ENCODE measurements around the gene STK40.
A peak's percentile ranks its signal among the peaks of the same experiment; 100 is the strongest.

Gene STK40

DNA sequence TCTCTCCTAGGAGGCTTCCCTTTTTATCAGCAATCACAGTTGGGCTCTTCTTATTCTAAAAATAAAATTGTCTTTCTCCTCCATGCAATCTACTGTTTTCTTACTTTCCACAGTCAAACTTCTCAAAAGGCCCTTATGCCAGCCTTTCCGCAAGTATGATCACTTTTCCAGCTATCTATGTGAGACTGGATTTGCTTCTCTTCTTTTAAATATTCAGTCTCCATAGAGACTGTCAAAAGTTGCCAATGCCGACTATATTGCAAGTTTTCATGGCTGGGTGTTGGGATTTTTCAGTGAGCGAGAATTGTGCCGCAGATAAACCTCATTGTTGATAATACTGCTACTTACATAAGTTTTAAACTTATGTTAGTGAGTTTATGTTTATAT, 16.8 kb upstream of the STK40 start:
- ATAC-seq (no peak), DNase-seq (ENCODE audit: low spot score in 2 of 2) (no peak)
- Mint-ChIP-seq H3K4me1 (peaks cover 23% of the 10 kb centered on the region), H3K36me3 (peaks cover 19% of the 10 kb centered on the region), H3K4me3 (peak overlapping the region; percentile 81), H3K9me3 (no peaks in the 10 kb centered on the region), H3K27ac (peak overlapping the region; percentile 96)

DNA sequence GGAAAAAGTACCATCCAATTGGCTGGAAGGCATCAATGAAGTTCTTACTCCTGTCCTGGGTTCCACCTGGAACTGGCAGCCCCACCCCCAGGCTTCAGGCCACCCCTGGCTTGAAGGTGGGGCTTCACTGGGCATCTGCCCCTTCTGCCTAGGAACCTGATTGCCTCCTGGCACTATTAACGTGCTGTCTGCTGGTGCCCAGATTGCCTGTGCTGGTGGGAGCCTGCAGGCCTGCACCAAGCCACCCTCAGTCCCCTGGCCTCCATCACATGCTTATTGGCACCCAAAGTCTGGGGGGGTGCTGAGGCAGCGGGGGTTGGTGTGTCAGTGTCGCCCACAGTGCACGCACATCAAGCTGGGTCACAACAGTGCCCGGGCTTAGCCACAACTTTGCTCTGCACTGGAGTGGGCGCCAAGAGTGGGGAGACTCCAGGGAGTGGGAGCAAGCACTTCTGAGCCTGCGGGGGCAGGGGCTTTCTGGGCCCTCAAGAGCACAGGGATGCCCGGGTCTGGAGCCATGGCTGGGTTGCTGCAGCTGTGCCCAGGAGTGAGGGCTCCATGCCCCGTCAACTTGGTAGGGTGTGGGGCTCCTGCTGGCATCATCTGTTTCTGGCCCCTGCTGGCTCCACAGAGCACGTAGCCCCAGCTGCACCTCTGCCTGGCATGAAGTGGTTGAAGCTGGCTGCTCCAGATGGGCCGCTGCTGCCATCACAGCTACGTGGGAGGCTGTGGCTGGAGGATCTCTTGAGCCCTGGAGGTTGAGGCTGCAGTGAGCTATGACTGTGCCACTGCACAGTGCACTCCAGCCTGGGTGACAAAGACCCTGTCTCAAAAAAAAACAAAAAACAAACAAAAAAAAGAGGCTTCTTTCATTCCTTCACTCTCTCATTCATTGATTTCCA, 16.1 kb upstream of the STK40 start:
- Mint-ChIP-seq H3K27ac (peak overlapping the region; percentile 96), H3K4me3 (peak overlapping the region; percentile 81), H3K36me3 (peaks cover 18% of the 10 kb centered on the region), H3K4me1 (peaks cover 29% of the 10 kb centered on the region), H3K9me3 (no peaks in the 10 kb centered on the region)
- DNase-seq (ENCODE audit: low spot score in 2 of 2) = no peak
- ATAC-seq = no peak

GRCh38 chr1:36400825-36401601, 15.3 kb upstream of the STK40 start:
- Mint-ChIP-seq H3K4me3 (peak overlapping the region; percentile 81), H3K27ac (peak overlapping the region; percentile 96), H3K36me3 (peaks cover 11% of the 10 kb centered on the region), H3K4me1 (peaks cover 37% of the 10 kb centered on the region), H3K9me3 (no peaks in the 10 kb centered on the region)
- ATAC-seq (peak; percentile 81), DNase-seq (ENCODE audit: low spot score in 2 of 2) (peak; percentile 49 to 79)

DNA sequence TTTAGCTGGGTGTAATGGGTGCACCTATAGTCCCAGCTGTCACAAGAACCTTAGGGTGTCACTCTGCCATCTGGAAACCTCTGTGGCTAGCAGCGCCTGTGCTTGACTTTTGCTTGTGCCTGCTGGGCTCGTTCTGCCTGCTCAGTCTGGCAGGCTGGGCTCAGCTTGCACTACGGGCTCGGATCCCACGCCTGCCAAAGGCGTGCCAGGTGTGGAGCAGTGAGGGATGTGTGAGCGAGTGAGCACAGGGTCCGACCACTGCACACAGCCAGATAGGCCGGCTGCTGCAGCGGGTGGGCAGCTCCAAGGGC, 14.7 kb upstream of the STK40 start:
- ATAC-seq (no peak), DNase-seq (ENCODE audit: low spot score in 2 of 2) (no peak)
- peak overlapping the region; percentile 96 for H3K27ac Mint-ChIP-seq
- H3K4me3 Mint-ChIP-seq = peak overlapping the region; percentile 81
- H3K4me1 Mint-ChIP-seq = peaks cover 38% of the 10 kb centered on the region
- H3K9me3 Mint-ChIP-seq = no peaks in the 10 kb centered on the region
- H3K36me3 Mint-ChIP-seq = peaks cover 15% of the 10 kb centered on the region

GRCh38 chr1:36398370-36398977, 12.8 kb upstream of the STK40 start:
- no peak for ATAC-seq
- Mint-ChIP-seq H3K4me3 (peak overlapping the region; percentile 98), H3K4me1 (peaks cover 41% of the 10 kb centered on the region), H3K27ac (peak overlapping the region; percentile 98), H3K36me3 (peaks cover 34% of the 10 kb centered on the region), H3K9me3 (no peaks in the 10 kb centered on the region)
- DNase-seq (ENCODE audit: low spot score in 2 of 2) = no peak

- Mint-ChIP-seq H3K4me3 (peak within 1 kb of the TSS; percentile 98), H3K36me3 (peaks cover 42% of the 10 kb centered on the region), H3K27ac (peak within 1 kb of the TSS; percentile 98), H3K9me3 (no peaks in the 10 kb centered on the region), H3K4me1 (peaks cover 41% of the 10 kb centered on the region)
- peak; percentile 87 for ATAC-seq
- peak; percentile 79 to 92 for DNase-seq (ENCODE audit: low spot score in 2 of 2)
These were observed 11.9 kb upstream of the STK40 start, which contains the start of gene LSM10 for GRCh38 chr1:36397378-36398230. LSM10 (minus strand) TSS chr1:36397908; CDS start chr1:36394129, 3,779 bp downstream.

DNA sequence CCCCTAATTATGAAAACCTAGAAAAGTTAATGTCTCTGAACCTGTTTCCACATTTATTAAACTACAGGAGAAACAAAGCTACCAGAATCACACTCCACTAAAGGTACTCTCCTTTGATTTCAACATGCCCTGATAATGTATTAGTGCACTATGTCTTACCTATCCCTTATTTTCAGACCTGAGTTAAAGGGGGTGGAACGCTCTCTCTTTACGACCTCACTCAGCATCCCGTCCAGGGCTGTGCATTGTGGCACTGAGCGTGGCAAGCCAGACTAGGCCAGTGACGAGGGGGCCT, 11.3 kb upstream of the STK40 start:
- H3K4me3 Mint-ChIP-seq = peak overlapping the region; percentile 98
- no peaks in the 10 kb centered on the region for H3K9me3 Mint-ChIP-seq
- peaks cover 41% of the 10 kb centered on the region for H3K4me1 Mint-ChIP-seq
- H3K27ac Mint-ChIP-seq = peak overlapping the region; percentile 98
- peaks cover 47% of the 10 kb centered on the region for H3K36me3 Mint-ChIP-seq
- ATAC-seq = peak; percentile 58
- no peak for DNase-seq (ENCODE audit: low spot score in 2 of 2)

- no peak overlapping the region for H3K27ac Mint-ChIP-seq
- H3K4me3 Mint-ChIP-seq = peak overlapping the region; percentile 98
- H3K36me3 Mint-ChIP-seq = peaks cover 54% of the 10 kb centered on the region
- DNase-seq (ENCODE audit: low spot score in 2 of 2) (no peak), ATAC-seq (no peak)
- H3K9me3 Mint-ChIP-seq = no peaks in the 10 kb centered on the region
- H3K4me1 Mint-ChIP-seq = peaks cover 39% of the 10 kb centered on the region
These were observed 10.6 kb upstream of the STK40 start for GRCh38 chr1:36396359-36396758.

DNA sequence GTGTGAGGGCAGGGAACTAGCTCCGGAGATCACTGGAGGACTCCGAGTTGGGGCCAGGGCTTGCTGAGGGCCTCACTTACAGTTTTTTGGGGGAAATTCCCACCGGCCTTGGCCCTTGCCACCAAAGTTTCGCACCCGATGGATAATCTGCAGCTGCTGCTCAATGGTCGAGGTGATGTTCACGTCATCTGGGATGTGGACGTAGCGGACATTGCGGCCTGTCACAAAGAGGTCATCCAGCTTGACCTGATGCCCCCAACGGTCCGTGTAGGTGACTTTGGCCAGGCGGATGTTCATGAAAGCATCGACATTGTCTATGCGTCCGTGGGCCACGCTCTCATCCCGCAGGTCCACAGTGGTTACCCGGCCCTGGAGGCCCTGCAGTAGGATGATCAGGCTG, 8.0 kb upstream of the STK40 start:
- Mint-ChIP-seq H3K36me3 (peaks cover 73% of the 10 kb centered on the region), H3K4me3 (no peak overlapping the region), H3K27ac (no peak overlapping the region), H3K4me1 (peaks cover 34% of the 10 kb centered on the region), H3K9me3 (no peaks in the 10 kb centered on the region)
- ATAC-seq (no peak), DNase-seq (ENCODE audit: low spot score in 2 of 2) (no peak)

DNA sequence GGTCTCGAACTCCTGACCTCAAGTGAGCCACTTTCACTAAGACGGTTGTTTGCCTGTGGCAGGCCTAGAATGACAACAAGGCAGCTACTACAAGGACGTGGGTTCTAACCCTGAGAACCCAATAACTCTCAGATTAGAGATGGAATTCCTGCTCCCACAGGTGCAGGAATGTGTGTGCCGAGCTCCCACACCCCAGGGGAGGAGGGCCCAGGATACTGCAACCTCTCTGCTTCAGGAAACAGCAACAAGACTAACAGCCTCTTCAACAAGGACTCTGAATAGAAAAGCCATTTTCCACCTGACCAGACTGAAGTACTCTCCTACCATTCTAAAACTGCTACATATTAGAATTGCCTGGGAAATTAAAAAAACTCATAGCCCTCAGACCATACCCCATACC, 7.1 kb upstream of the STK40 start:
- Mint-ChIP-seq H3K27ac (no peak overlapping the region), H3K9me3 (no peaks in the 10 kb centered on the region), H3K4me1 (peaks cover 30% of the 10 kb centered on the region), H3K36me3 (peaks cover 71% of the 10 kb centered on the region), H3K4me3 (no peak overlapping the region)
- DNase-seq (ENCODE audit: low spot score in 2 of 2) (no peak), ATAC-seq (no peak)

DNA sequence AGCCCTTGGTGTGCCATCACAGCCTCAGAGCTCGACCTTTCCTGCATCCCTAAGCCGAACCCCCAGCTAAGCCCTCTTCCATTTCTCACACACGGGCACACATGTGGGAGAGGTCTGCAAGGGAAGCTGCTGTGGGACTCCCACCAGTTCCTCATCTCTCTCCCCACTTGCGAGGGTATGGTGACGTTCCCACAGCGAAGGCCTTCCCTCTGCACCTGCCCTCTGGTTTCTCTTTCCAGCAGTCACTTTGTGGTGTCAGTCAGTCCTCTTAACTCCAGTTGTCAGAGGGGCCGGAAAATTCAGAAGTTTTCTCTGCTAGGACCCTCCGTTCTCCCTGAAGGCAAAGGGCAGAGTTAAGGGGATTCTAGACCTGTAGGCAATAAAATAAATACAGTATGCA, 5.5 kb upstream of the STK40 start:
- DNase-seq (ENCODE audit: low spot score in 2 of 2) = no peak
- ATAC-seq = no peak
- Mint-ChIP-seq H3K27ac (peak overlapping the region; percentile 72), H3K36me3 (peaks cover 73% of the 10 kb centered on the region), H3K4me3 (no peak overlapping the region), H3K4me1 (peaks cover 31% of the 10 kb centered on the region), H3K9me3 (no peaks in the 10 kb centered on the region)

DNA sequence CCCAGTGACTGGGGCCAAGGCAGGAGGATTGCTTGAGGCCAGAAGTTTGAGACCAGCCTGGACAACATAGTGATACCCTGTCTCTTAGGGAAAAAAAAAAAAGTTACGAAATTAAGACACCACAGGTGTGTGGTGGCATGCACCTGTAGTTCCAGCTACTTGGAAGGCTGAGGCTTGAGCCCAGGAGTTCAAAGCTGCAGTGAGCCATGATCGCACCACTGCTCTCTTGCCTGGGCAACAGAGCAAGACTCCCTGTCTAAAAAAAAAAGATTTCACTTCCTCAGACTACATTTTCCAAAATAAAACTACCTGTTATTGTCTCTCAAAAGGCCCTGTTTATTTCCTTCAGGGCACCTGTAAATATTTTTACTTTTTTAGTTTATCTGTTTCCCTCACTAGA, 4.7 kb upstream of the STK40 start:
- ATAC-seq (no peak), DNase-seq (ENCODE audit: low spot score in 2 of 2) (no peak)
- H3K4me3 Mint-ChIP-seq = no peak overlapping the region
- H3K27ac Mint-ChIP-seq = peak overlapping the region; percentile 72
- no peaks in the 10 kb centered on the region for H3K9me3 Mint-ChIP-seq
- peaks cover 76% of the 10 kb centered on the region for H3K36me3 Mint-ChIP-seq
- H3K4me1 Mint-ChIP-seq = peaks cover 30% of the 10 kb centered on the region

DNA sequence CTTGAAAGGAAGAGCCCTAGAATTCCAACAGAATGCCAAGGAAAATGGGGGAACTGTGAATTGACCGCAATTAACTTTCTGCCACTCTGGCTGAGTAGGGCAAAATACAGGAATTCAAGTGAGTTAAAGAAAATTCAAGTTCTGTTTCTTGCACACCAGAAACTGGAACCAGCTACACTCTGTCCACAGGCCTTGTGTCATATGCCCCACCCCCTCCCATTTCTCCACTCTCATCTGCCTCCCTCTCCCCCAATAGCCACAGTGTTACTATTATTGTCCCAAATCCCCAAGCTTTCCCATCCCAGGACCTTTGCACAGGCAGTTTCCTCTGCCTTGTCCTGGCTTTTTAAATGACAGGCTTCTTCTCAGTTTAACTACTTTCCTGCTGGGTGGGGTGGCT, 4.3 kb upstream of the STK40 start:
- H3K4me1 Mint-ChIP-seq = peaks cover 30% of the 10 kb centered on the region
- H3K4me3 Mint-ChIP-seq = no peak overlapping the region
- no peaks in the 10 kb centered on the region for H3K9me3 Mint-ChIP-seq
- no peak for DNase-seq (ENCODE audit: low spot score in 2 of 2)
- no peak for ATAC-seq
- H3K27ac Mint-ChIP-seq = peak overlapping the region; percentile 72
- peaks cover 74% of the 10 kb centered on the region for H3K36me3 Mint-ChIP-seq

GRCh38 chr1:36389261-36389660, 3.5 kb upstream of the STK40 start:
- Mint-ChIP-seq H3K4me3 (no peak overlapping the region), H3K4me1 (peaks cover 34% of the 10 kb centered on the region)

More at GRCh38 chr1:36389261-36389660, 3.5 kb upstream of the STK40 start:
- no peak for ATAC-seq
- Mint-ChIP-seq H3K36me3 (peaks cover 73% of the 10 kb centered on the region), H3K27ac (peak overlapping the region; percentile 72), H3K9me3 (no peaks in the 10 kb centered on the region)
- no peak for DNase-seq (ENCODE audit: low spot score in 2 of 2)

Measured in stimulated activated effector memory CD8-positive, alpha-beta T cell treated with anti-CD3 and anti-CD28 coated beads, Interleukin-12 subunit alpha, Interleukin-12 subunit beta, amount 100 ng/mL, for 72 hours (primary cell).